ENCODE results near the gene NR5A2.
A peak's percentile ranks its signal among the peaks of the same experiment; 100 is the strongest.

The NR5A2 gene

DNA sequence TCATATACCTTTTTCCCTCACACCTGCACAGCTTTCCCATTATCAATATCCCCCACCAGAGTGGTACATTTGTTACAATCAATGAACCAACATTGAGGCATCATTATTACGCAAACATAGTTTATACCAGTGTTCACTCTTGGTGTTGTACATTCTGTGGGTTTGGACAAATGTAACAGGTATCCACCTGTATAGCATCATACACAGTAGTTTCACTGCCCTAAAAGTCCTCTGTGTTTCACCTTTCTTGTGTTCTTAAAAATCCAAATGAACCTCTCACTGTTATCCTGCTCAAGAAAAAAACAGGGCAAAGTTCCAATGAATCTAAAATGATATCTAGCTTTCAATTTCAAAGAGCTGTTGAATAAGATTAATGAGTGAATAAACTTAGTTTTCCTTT lies 45.9 kb upstream of the NR5A2 start:
- no peaks in the 10 kb centered on the region for H3K36me3 ChIP-seq (ENCODE audit: control insufficient read depth in 2 of 2, insufficient read depth in 1 of 2, low read length in 2 of 2)
- H3K4me1 ChIP-seq (ENCODE audit: control insufficient read depth, insufficient read depth, low read length) = no peaks in the 10 kb centered on the region
- no peaks in the 10 kb centered on the region for H3K9me3 ChIP-seq (ENCODE audit: control insufficient read depth, insufficient read depth, low read depth, low read length)
- TF ChIP-seq ZNF114 (tag by site-specific recombination; IDR thresholded peaks at IDR 0.05) (no peak), ZNF239 (tag by site-specific recombination; IDR thresholded peaks at IDR 0.05) (no peak), KLF16 (tag by site-specific recombination; IDR thresholded peaks at IDR 0.05) (no peak), ZNF221 (tag by site-specific recombination; IDR thresholded peaks at IDR 0.05; ENCODE audit: borderline replicate concordance) (no peak), GLIS1 (tag by site-specific recombination; IDR thresholded peaks at IDR 0.05) (no peak), ZNF76 (tag by site-specific recombination; IDR thresholded peaks at IDR 0.05; ENCODE audit: borderline replicate concordance, low read depth) (no peak), SCRT2 (tag by site-specific recombination; IDR thresholded peaks at IDR 0.05) (peak; percentile 75), KLF9 (tag by site-specific recombination; IDR thresholded peaks at IDR 0.05; ENCODE audit: low read depth) (no peak), ZNF558 (tag by site-specific recombination; IDR thresholded peaks at IDR 0.05) (no peak), ZNF544 (tag by site-specific recombination; IDR thresholded peaks at IDR 0.05) (no peak), ZNF473 (tag by site-specific recombination; IDR thresholded peaks at IDR 0.05) (no peak), ZNF670 (tag by site-specific recombination; IDR thresholded peaks at IDR 0.05; ENCODE audit: low read depth) (no peak), SCRT1 (tag by site-specific recombination; IDR thresholded peaks at IDR 0.05; ENCODE audit: borderline replicate concordance) (peak; percentile 51; the same call in 1 of the 2 replicates), KLF10 (tag by site-specific recombination; IDR thresholded peaks at IDR 0.05) (no peak)
- TF ChIP-seq, protein P1, sequence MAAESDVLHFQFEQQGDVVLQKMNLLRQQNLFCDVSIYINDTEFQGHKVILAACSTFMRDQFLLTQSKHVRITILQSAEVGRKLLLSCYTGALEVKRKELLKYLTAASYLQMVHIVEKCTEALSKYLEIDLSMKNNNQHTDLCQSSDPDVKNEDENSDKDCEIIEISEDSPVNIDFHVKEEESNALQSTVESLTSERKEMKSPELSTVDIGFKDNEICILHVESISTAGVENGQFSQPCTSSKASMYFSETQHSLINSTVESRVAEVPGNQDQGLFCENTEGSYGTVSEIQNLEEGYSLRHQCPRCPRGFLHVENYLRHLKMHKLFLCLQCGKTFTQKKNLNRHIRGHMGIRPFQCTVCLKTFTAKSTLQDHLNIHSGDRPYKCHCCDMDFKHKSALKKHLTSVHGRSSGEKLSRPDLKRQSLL (tag by site-specific recombination; IDR thresholded peaks at IDR 0.05) = no peak
- CTCF ChIA-PET = no interaction called here
- H3K27ac ChIP-seq (ENCODE audit: extremely low read depth, low read depth, low read length) = no peak overlapping the region
- POLR2A ChIA-PET = no interaction called here
- H3K4me3 ChIP-seq (ENCODE audit: low read depth, low read length) = no peak overlapping the region

DNA sequence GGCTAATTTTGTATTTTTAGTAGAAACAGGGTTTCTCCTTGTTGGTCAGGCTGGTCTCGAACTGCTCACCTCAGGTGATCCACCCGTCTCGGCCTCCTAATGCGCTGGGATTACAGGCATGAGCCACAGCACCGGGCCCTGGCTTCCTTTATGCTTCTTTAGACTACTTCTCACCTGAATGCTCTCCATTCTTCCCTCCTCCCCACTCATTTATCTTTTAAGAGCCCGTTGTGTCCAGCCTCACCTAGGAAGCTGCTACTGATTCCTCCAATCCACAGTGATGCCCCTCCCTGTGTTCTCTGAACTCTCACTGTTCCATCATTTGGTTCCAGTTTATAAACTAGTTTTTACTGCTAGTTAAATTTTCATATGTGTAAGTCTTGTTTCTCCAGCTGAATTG lies 44.9 kb upstream of the NR5A2 start:
- Histone ChIP-seq H3K4me1 (ENCODE audit: control insufficient read depth, insufficient read depth, low read length) (no peaks in the 10 kb centered on the region), H3K9me3 (ENCODE audit: control insufficient read depth, insufficient read depth, low read depth, low read length) (no peaks in the 10 kb centered on the region), H3K36me3 (ENCODE audit: control insufficient read depth in 2 of 2, insufficient read depth in 1 of 2, low read length in 2 of 2) (no peaks in the 10 kb centered on the region), H3K4me3 (ENCODE audit: low read depth, low read length) (no peak overlapping the region), H3K27ac (ENCODE audit: extremely low read depth, low read depth, low read length) (no peak overlapping the region)
- POLR2A ChIA-PET = no interaction called here
- CTCF ChIA-PET = no interaction called here
- TF ChIP-seq ZNF548 (tag by site-specific recombination; IDR thresholded peaks at IDR 0.05) (no peak), ZNF10 (tag by site-specific recombination; IDR thresholded peaks at IDR 0.05) (no peak), ZNF791 (tag by site-specific recombination; IDR thresholded peaks at IDR 0.05) (no peak), ZNF404 (tag by site-specific recombination; IDR thresholded peaks at IDR 0.05) (no peak), ZNF561 (tag by site-specific recombination; IDR thresholded peaks at IDR 0.05; ENCODE audit: borderline replicate concordance) (no peak), ZFP3 (tag by site-specific recombination; IDR thresholded peaks at IDR 0.05; ENCODE audit: low read depth) (no peak), ZNF701 (tag by site-specific recombination; IDR thresholded peaks at IDR 0.05) (no peak), ZNF501 (tag by site-specific recombination; IDR thresholded peaks at IDR 0.05) (no peak), ZNF23 (tag by site-specific recombination; IDR thresholded peaks at IDR 0.05; ENCODE audit: borderline replicate concordance) (no peak), ZNF174 (tag by site-specific recombination; IDR thresholded peaks at IDR 0.05) (no peak), ZBTB48 (tag by site-specific recombination; IDR thresholded peaks at IDR 0.05) (no peak), ZBTB8A (tag by site-specific recombination; IDR thresholded peaks at IDR 0.05) (no peak), ZNF571 (tag by site-specific recombination; IDR thresholded peaks at IDR 0.05) (no peak), HOXA7 (CRISPR knock-in tag; IDR thresholded peaks at IDR 0.05; ENCODE audit: borderline replicate concordance) (no peak)
- TF ChIP-seq, protein P2, sequence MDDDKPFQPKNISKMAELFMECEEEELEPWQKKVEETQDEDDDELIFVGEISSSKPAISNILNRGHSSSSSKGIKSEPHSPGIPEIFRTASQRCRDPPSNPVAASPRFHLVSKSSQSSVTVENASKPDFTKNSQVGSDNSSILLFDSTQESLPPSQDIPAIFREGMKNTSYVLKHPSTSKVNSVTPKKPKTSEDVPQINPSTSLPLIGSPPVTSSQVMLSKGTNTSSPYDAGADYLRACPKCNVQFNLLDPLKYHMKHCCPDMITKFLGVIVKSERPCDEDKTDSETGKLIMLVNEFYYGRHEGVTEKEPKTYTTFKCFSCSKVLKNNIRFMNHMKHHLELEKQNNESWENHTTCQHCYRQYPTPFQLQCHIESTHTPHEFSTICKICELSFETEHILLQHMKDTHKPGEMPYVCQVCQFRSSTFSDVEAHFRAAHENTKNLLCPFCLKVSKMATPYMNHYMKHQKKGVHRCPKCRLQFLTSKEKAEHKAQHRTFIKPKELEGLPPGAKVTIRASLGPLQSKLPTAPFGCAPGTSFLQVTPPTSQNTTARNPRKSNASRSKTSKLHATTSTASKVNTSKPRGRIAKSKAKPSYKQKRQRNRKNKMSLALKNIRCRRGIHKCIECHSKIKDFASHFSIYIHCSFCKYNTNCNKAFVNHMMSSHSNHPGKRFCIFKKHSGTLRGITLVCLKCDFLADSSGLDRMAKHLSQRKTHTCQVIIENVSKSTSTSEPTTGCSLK (tag by site-specific recombination; IDR thresholded peaks at IDR 0.05) = no peak
- TF ChIP-seq, protein P3, sequence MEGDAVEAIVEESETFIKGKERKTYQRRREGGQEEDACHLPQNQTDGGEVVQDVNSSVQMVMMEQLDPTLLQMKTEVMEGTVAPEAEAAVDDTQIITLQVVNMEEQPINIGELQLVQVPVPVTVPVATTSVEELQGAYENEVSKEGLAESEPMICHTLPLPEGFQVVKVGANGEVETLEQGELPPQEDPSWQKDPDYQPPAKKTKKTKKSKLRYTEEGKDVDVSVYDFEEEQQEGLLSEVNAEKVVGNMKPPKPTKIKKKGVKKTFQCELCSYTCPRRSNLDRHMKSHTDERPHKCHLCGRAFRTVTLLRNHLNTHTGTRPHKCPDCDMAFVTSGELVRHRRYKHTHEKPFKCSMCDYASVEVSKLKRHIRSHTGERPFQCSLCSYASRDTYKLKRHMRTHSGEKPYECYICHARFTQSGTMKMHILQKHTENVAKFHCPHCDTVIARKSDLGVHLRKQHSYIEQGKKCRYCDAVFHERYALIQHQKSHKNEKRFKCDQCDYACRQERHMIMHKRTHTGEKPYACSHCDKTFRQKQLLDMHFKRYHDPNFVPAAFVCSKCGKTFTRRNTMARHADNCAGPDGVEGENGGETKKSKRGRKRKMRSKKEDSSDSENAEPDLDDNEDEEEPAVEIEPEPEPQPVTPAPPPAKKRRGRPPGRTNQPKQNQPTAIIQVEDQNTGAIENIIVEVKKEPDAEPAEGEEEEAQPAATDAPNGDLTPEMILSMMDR (tag by site-specific recombination; IDR thresholded peaks at IDR 0.05) = no peak
- TF ChIP-seq, protein P4, sequence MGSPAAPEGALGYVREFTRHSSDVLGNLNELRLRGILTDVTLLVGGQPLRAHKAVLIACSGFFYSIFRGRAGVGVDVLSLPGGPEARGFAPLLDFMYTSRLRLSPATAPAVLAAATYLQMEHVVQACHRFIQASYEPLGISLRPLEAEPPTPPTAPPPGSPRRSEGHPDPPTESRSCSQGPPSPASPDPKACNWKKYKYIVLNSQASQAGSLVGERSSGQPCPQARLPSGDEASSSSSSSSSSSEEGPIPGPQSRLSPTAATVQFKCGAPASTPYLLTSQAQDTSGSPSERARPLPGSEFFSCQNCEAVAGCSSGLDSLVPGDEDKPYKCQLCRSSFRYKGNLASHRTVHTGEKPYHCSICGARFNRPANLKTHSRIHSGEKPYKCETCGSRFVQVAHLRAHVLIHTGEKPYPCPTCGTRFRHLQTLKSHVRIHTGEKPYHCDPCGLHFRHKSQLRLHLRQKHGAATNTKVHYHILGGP (tag by site-specific recombination; IDR thresholded peaks at IDR 0.05) = no peak

All from HEK293 (cell line).